HG02938 (cell line): ENCODE data around the gene S100A2.
"Not testable (repeated sequence)": the region's sequence is repeated elsewhere in the genome, so short reads cannot be mapped to it uniquely, and the experiment has no call there.

Experiments used
- ATAC-seq: cut with Tn5 transposase; IDR thresholded peaks from one replicate; pipeline ENCODE4 v1.9.1; 2021; ENCODE audit warnings: mild to moderate bottlenecking, moderate library complexity; ENCODE audit not compliant: unreplicated experiment

S100A2 gene

DNA sequence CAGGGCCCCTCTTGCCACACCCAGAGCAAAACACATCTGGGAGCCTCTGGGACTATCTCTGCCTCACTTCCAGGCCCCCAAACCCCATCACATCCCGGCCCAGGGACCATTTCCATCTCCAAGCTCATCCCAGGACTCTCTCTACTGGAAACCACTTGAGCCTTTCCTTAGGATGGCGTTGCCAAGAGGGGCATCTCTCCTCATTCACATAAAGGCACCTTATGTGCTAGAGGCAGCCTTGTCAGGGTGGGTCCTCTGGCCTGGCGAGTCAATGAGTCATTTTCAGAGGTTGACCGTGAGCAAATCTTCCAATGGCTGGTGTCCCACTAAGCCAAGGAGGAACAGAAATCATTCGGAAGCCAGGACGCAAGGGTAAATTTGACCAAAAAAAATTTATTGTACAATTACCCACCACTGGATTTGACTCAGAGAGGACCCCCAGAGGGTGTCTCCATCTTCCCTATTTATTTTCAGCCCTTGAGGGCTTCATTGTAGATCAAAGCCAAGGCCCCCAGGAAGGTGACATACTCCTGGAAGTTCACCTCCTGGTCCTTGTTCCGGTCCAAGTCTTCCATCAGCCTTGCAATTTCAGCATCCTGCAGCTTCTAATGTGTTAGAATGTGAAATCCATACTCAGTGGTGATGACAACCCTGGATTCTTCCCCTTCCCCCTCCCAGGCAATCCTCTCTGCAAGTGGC is 31.3 kb downstream of the S100A2 start:
- no peak for ATAC-seq

DNA sequence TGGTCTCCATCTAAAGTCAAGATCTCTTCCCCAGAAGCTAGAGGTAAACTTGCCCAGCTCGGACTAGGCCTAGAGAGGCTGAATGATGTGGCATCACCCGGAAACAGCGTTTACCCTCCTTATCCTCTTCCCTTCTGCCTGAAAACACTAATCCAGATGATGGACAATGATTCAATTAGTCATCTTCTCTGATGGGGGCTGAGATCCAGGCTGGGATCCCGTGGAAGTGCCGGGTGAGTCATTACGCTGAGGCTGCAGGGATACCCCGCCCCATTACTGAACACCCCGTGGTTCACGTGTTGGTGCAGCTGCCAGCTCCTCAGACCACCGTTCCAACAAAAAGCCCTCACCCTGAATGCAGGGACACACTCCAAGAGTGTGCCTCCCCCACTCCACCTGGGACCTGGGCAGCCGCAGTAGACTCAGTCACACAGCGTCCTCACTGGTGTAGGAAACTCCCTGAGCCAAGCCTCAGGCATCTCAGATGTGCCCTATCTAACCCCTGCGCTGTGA is 31.9 kb downstream of the S100A2 start:
- ATAC-seq = no peak

DNA sequence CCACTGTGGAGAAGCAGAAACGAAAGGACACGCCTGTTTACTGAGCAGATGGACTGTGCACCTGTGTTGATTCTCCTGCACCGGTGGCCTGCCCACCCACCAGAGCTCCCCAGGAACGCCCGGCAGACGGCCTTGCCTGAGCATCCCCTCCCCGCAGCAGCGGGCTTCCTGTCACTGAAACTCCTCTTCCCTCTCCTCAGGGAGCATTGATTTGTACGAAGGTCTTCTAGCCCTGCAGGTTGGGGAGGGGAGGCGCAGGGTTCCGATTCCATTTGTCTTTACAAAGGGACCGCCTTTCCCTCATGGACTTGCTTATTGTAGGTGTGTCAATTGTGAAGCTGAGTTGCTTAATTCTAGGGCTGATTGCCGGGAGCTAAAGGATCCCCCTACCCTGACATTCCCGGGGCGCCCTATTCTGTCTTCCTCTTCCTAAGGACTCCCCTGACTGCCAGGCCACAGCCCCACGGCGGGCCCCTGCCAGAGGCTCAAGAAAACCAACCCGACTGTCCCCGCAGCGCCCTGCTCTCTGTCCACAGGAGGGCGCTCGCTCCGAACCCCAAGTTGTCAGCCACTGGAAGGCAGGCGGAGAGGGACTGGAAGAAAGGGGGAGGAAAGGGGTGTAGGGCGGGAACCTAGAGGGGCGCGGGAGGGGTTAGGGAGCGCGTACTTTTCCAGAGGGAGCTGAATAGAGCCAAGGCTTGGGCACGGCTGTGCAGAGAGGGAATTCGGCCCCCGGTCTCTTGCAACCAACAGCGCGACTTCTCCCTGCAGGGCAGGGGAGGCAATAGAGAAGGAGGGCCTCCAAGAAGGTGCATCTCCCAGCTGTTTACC is 32.7 kb downstream of the S100A2 start:
- ATAC-seq = no peak

DNA sequence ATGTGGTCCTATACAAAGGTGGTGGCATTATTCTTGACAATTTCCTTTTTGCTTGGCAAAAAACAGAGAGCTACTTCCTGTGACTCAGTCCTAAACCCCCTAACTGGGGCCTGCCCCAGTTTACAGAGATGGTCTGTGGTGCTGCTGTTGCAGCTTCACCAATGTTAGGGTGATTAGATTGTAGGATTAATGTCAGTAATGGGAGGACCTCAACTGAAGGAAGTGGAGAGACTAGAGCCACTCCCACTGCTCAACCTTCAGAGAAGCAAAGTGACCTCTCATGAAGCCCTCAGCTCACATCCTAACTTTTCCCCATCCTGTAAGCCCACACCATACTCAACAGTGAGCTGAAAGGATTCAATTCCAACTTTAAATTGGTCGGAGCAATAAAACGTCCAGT is 33.5 kb downstream of the S100A2 start:
- ATAC-seq = no peak

DNA sequence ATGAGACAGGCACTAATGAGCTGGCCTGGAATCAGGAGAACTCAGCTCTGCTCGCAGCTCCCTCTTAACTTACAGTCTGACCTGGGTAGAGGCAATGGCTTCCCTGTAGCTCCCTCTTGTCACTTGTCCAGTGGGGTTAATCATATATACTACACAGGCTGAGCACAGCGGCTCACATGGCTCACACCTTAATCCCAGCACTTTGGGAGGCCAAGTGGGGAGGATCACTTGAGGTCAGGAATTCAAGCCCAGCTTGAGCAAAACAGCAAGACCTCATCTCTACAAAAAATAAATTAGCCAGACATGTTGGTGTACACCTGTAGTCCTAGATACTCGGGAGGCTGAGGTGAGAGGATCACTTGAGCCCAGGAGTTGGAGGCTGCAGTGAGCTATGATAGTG is 34.0 kb downstream of the S100A2 start:
- no peak for ATAC-seq

DNA sequence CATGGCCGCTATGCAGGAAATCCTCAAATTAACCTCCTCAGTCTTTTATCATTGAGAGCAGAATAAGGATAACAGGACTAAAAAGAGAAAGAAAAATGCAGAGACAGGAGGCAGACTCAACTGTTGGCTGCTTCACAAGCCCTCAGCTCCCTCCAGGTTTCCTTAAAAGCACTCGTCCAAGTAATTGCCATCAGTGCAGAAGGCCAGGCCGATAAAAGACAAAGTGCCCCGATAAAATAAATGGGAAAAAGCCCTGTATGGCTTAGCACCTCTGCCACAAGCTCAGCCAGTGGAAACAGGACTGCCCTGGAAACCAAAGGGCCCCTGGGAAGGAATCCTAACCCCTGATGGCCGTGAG is 38.0 kb downstream of the S100A2 start:
- no peak for ATAC-seq

DNA sequence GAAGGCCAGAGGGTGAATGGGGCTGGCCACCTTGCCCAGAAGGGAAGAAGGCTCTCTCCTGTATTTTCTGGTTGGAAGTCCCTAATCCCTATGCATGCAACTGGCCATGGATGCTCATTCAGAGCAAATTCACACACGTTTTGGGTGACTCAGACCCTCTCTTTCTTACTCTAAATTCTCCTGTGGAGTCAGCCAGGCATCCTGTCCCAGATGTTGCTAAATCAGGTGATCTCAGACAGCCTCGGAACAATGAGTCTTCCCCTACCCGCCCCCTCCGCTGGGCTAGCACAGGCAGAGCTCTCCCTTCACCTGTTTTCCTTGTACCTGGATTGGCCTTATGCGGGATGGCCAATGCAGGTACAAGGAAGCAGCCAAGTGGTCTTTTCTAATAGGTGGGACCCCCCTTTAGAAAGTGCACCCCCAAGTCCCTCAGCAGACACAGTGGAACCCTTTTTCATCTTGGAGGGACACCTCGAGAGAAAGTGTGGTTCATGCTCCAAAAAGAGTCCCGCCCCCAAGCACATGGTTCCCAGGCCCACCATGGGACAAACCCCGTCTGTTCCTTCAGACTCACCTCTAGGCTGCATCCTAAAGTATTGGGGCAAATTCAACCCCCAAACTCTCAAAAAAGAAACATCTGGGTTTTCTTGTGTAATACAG is 38.5 kb downstream of the S100A2 start:
- no peak for ATAC-seq

DNA sequence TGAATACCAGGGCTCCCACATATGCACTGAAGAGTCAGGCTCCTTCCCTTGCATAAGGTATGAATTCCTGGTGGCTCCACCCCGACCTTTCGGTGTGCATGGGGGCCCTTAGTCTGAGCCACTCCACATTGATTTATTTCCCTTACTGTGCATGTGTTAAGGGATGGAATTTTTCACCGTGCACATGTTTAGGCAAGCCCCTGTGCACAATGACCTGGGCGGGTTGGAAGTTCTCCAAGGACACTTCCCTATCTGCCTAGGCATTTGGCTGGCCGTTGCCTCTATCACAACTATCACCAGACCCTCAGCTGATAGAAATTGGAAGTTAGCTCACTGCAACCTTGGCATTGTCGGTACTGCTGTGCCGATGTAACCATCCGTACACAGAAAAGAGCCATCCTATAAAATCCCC is 39.5 kb downstream of the S100A2 start:
- no peak for ATAC-seq

DNA sequence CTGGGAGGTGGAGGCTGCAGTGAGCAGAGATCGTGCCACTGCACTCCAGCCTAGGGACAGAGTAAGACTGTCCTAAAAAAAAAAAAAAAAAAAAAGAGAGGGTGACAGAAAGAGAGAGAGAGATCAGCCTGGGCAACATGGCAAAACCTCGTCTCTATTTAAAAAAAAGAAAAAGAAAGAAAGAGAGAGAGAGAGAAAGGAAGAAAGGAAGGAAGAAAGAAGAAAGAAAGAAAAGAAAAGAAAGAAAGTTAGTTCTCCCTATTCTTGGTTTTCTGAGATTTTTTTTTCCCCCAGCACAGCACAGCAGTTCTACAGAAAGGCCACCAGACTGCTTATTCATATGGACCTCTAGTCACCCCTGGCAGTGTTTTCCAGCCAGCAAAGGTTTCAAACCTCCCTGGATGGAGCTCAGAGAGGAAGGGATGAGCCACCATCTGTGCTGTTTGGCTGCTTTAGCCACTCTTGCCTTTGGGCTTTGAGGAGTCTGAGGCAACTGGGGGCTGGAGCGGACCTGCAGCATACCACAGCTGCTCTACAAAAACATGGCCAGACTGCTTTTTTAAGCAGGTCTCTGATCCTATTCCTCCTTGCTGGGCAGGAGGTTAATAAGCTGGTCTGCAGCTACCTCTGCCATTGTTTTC is 40.4 kb downstream of the S100A2 start:
- no peak for ATAC-seq

DNA sequence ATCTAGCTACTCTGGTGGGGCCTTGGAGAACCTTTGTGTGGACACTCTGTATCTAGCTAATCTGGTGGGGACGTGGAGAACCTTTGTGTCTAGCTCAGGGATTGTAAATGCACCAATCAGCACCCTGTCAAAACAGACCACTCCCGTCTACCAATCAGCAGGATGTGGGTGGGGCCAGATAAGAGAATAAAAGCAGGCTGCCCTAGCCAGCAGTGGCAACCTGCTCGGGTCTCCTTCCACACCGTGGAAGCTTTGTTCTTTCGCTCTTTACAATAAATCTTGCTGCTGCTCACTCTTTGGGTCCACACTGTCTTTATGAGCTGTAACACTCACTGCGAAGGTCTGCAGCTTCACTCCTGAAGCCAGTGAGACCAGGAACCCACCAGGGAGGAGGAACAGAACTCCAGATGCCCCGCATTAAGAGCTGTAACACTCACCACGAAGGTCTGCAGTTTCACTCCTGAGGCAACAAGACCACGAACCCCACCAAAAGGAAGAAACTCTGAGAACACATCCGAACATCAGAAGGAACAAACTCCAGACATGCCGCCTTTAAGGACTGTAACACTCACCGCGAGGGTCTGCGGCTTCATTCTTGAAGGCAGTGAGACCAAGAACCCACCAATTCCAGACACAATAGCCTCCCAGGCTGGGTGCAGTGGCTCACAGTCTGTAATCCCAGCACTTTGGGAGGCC is 43.1 kb downstream of the S100A2 start:
- ATAC-seq = not testable (repeated sequence)

DNA sequence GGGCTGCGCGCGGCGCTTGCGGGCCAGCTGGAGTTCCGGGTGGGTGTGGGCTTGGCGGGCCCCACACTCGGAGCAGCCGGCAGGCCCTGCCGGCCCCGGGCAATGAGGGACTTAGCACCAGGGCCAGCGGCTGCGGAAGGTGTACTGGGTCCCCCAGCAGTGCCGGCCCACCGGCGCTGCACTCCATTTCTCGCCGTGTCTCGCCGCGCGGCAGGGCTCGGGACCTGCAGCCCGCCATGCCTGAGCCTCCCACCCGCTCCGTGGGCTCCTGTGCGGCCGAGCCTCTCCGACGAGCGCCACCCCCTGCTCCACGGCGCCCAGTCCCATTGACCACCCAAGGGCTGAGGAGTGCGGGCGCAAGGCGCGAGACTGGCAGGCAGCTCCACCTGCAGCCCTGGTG is 43.8 kb downstream of the S100A2 start:
- ATAC-seq = not testable (repeated sequence)

DNA sequence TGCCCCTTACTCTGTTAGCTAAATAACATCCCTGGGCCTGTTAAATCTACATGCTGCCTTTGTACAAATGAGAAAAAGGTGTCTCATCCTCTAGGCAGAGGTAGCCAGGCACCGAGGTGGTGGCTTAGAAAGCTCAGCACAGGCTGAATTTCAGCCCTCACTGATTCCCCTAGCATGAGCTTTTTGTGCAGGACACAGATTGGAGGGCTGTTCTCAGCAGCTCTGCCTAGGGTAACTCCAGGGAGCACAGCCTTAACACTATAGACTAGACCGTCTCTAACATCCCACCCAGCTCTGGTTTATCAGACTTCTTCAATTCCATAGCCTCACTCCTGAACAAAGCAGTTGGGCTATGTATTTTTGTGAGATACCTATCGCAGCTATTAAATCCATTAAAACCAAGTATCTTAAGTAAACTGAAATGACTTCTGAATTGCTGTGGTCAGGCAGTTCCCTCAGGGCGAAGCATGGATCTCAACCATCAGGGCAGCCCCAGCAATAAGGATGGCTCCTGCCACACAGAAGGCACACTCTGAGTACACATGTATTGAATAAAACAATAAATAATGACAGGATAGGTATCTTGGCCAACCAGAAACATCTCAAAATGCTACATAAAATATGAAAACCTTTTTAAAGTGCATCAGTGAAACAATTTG is 44.7 kb downstream of the S100A2 start:
- no peak for ATAC-seq

DNA sequence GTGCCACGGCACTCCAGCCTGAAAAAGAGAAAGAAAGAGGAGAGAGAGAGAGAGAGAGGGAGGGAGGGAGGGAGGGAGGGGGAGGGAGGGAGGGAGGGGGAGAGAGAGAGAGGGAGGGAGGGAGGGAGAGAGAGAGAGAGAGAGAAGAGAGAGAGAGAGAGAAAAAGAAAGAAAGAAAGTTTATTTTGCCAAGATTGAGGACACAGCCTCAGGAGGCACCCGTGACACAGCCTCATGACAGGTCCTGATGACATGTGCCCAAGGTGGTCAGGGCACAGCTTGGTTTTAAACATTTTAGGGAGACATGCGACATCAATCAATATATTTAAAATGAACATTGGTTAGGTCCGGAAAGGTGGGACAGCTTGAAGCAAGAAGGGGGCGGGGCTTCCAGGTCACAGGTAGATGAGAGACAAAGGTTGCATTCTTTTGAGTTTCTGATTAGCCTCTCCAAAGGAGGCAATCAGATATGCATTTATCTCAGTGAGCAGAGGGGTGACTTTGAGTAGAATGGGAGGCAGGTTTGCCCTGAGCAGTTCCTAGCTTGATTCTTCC is 45.4 kb downstream of the S100A2 start:
- ATAC-seq = not testable (repeated sequence)

DNA sequence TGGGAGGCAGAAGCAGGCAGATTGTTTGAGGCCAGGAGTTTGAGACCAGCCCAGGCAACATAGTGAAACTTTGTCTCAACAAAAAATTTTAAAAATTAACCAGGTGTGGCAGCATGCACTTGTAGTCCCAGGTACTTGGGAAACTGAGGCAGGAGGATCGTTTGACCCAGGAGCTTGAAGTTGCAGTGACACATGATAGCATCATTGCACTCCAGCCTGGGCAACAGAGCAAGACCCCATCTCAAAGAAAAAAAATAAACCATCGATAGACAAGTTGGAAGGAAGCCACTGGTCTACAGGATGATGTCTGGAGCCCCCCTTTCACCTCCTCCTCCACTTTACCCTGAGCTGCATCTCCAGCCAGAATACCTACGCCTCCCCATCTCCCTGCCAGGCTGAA is 46.4 kb downstream of the S100A2 start:
- ATAC-seq = no peak

DNA sequence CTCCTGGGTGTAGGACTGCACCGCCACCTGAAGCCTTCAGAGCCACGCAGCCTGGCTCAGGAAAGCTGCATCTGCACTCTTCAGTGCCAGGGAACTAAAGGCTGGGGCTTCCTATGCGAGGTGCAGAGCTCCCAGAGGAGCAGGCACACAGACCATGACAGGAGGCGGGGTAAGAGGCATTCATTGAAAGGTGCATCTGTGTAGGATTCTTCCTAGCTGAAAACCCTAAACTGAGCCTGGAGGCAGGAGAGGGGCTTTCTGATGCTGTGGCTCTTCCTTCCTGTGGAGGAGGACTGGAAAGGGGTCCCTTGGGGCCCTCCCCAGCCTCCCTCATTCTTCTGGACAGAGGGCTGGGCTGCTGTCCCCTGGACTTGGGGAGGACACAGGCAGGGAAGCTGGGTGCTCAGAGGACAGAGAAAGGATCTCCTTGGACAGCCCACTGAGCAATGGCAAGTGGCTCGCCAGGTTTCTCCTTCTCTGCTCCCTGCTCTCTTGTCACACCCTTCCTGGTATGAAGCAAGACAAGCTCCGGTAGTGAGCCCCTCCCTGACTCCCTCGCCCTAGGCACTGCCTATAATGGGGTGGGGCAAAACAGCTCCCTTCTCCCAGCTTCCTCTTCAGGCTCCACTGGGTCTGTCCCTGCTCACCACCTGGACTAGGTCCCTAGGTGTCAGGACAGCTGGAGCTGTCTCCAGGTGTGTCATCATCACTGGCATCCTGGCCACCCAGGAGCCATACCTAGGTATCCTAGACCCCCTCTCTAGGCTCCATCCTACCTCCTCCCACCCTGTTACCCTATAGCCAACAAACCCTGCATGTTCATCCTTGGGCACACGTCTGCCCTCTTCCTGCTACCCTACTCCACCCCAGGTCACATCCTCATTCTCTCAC is 49.9 kb downstream of the S100A2 start:
- ATAC-seq = no peak

DNA sequence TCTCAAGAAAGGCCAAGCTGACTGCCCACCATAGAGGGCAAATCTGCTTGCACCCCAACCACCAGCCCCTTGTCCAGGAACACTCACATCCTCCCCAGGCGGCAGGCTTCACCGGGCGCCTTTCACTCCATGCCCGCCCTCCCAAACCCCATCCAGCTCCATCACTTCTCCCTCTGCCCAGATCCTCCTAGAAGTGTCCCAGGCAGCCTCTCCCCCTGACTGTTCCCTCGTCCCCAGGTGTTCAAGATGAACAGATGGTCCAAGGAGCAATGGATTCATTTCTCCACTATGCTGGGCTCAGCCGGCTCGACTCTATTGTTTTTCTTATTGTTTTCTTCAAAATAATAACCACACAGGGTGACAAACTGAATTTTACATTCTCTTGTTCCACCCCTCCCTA is 52.0 kb downstream of the S100A2 start:
- ATAC-seq = no peak

DNA sequence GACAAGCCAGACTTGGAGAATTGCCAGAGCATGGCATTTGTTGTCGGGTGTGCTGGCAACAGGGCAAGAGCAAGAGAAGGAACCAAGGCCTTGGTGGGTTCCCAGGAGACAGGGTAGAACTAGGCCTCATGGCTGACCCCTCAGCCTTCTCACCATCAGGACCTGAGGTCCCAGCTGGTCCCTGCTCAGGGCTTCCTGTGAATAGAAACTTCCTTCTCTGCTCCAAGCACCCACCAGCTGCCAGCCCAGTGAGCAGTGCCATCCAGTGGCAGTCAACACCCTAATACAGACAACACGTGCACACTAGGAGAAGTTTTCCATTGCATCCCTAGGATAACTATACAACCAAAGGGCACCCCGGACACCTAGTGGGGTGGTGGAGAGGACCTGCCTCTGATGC is 52.6 kb downstream of the S100A2 start:
- no peak for ATAC-seq
